HG03159 (cell line): Measurements from ENCODE around the gene BRMS1L.
"Not testable (repeated sequence)": the region's sequence is repeated elsewhere in the genome, so short reads cannot be mapped to it uniquely, and the experiment has no call there.

ENCODE experiments used
- ATAC-seq: cut with Tn5 transposase; IDR thresholded peaks from one replicate; pipeline ENCODE4 v1.9.1; 2021; ENCODE audit warnings: mild to moderate bottlenecking, moderate library complexity; ENCODE audit not compliant: unreplicated experiment

BRMS1L gene

DNA sequence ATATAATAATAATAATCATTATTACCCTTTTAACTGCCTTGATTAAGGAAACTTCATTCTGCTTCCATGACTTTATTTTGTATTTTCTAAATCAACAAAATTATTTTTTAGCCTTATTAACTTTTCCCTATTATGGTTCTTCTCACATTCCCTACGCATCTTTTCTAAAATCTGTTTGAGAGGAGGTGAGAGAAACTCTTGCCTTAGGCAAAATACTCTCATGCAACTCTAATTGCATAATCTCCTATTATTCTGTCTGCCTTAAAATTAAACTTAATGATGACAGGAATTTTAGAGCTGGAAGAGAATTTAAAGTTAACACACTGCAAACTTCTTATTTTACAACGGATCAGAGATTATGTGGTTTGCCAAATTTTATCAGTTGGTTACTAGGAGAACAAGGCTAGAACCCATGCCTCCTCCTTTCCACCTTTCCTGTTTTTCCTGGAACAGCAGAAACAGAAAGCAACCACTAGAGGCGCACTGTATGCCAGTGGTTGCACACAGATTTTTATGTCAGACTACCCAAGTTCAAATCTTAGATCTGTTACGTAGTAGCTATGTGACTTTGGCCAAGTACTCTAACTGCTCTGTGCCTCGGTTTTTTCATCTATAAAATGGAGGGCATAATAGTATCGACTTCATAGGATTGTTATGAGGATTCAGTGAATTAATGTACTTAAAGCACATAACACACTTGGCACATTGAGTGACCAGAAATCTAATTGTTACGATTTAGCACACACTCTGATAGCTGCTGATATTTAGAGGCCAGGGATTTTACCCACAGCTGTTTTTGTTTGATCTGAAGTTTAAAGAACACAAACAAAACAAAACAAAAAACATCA, 4.3 kb upstream of the BRMS1L start:
- no peak for ATAC-seq

DNA sequence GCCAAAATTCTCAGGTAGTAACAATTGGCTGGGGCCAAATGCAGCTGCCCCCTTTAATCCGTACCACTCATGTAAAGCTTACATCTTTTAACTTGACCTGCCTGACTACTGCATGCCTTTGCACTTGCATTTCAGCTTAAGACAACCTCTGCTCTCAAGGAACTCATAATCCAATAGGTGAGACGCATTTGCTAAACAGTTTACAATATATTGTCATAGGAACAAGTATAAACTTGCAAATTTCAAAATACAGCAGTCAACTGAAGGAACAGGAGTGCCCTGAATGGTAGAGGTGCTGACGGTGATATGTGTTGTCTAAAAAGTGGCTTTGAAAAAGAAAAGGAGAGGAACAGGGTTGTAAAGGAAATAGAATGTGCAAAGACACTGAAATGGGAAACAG, 3.6 kb upstream of the BRMS1L start:
- no peak for ATAC-seq

DNA sequence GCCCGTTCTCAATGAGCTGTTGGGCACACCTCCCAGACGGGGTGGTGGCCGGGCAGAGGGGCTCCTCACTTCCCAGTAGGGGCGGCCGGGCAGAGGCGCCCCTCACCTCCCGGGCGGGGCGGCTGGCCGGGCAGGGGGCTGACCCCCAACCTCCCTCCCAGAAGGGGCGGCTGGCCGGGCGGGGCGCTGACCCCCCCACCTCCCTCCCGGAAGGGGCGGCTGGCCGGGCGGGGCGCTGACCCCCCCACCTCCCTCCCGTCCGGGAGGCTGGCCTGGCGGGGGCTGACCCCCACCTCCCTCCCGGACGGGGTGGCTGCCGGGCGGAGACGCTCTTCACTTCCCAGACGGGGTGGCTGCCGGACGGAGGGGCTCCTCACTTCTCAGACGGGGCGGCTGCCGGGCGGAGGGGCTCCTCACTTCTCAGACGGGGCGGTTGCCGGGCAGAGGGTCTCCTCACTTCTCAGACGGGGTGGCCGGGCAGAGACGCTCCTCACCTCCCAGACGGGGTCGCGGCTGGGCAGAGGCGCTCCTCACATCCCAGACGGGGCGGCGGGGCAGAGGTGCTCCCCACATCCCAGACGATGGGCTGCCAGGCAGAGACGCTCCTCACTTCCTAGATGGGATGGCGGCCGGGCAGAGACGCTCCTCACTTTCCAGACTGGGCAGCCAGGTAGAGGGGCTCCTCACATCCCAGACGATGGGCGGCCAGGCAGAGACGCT, 1.5 kb upstream of the BRMS1L start:
- ATAC-seq, result not testable (repeated sequence)

DNA sequence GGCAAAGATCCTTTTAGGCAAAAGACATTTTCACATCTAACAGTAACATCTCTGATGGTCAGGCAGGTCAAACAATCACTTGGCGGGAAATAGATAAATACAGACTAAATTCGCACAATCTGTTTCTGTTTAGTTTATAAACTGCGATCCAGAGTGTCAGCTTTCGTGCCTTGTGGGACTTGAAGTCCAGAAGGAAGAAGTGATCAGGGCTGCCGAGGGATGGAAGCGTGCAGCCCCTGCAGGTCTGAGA, 245 bp upstream of the BRMS1L start:
- no peak for ATAC-seq

GRCh38 chr14:35826952-35827416, 846 bp downstream of the BRMS1L start:
- no peak for ATAC-seq

DNA sequence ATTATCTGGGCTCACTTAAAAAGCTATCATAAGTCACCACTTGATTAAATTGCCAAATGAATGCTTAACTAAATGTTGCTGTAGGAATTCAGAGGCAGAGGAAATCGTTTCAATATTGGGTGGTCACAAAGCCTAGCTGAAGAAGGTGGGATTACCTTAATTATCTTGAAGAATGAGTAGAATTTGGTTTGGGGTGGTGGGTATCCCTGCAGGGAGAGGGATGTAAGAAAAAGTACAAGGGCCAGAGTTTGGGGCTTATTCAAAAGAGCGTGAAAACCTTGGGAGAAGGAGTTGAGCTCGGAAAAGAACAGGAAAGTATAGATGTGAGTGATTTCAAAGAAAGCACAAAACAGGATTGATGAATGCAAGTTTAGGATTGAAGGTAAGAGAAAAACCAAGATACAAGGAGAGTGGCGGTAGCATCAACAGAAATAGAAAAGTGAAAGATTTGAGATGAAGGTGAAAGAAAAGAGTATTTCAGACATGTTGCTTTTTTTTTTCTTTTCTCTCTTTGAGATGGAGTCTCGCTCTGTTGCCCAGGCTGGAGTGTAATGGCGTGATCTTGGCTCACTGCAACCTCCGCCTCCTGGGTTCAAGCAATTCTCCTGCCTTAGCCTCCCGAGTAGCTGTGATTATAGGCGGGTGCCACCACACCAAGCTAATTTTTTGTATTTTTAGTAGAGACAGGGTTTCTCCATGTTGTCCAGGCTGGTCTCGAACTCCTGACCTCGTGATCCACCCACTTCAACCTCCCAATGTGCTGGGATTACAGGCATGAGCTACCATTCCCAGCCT, 1.7 kb downstream of the BRMS1L start:
- no peak for ATAC-seq

DNA sequence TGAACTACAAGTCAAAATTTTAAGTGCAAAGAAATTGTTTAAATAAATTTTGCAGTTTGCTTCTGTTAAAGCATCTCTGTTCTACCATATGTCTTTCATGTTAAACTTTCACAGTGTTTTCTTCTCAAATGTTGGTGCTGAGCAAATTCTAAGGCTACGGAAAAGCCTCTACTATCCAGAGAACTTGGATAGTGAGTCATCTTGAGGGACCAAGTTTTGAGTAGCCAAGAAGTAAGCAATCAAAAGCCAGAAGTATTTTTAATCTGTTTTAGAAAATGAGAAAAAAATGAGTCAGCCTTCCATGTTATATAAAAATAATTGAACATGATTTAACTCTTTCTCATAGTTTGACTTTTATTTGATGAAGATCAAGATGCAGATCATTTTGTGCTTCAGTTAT, 3.3 kb downstream of the BRMS1L start:
- ATAC-seq, result no peak

DNA sequence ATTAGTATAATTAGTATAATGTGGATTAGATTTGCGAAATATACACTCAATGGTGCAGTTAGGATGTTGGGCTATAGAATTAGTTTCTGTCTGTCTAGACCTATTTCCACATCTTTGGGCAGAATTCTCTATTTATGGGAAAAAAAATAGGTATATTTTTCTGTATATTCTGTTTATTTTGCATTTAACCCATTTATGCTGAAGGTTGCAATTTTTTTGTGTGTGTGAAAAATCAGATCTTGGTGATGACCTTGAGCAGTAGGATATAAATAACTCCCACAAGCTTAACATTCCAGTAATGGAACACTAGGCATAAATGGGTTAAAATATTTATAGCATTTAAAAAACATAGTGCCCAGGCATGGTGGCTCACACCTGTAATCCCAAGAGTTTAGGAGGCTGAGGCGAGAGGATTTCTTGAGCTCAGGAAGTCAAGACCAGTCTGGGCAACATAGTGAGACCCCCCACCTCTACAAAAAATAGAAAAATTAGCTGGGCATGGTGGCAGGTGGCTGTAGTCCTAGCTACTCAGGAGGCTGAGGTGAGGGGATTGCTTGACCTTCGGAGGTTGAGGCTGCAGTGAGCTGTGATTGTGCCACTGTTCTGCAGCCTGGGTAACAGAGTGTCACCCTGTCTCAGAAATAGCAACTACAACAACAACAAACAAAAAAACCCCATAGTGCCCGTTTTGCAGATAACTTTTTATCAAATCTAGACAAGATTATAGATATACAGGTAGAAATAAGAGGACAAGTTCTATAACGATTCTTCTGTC, 9.3 kb downstream of the BRMS1L start:
- no peak for ATAC-seq

DNA sequence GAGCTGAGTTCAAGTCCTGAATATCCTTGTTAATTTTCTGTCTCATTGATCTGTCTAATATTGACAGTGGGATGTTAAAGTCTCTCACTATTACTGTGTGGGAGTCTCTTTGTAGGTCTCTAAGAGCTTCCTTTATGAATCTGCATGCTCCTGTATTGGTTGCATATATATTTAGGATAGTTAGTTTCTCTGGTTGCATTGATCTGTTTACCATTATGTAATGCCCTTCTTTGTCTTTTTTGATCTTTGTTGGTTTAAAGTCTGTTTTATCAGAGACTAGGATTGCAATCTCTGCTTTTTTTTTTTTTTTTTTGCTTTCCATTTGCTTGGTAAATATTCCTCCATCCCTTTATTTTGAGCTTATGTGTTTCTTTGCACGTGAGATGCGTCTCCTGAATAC, 15.6 kb downstream of the BRMS1L start:
- ATAC-seq, result not testable (repeated sequence)

DNA sequence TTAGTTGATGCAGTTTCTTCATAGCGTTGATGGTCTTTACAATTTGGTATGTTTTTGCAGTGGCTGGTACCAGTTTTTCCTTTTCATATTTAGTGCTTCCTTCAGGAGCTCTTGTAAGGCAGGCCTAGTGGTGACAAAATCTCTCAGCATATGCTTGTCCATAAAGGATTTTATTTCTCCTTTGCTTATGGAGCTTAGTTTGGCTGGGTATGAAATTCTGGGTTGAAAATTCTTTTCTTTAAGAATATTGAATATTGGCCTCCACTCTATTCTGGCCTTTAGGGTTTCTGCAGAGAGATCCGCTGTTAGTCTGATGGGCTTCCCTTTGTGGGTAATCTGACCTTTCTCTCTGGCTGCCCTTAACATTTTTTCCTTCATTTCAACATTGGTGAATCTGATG, 16.1 kb downstream of the BRMS1L start:
- not testable (repeated sequence) for ATAC-seq

GRCh38 chr14:35844494-35844893, 18.4 kb downstream of the BRMS1L start:
- no peak for ATAC-seq

DNA sequence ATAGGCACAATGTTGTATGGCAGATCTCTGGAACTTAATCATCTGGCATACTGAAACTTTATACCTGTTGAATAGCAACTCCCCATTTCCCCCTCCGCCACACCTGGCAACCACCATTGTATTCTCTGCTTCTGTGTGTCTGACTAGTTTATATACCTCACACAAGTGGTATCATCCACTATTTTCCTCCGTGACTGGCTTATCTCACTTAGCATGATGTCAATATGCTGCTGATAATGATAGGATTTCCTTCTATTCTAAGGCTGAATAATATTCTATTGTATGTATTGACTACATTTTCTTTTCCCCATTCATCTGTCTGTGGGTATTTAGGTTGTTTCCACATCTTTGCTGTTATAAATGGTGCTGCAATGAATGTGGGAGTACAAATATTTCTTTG, 21.5 kb downstream of the BRMS1L start:
- ATAC-seq, result no peak

DNA sequence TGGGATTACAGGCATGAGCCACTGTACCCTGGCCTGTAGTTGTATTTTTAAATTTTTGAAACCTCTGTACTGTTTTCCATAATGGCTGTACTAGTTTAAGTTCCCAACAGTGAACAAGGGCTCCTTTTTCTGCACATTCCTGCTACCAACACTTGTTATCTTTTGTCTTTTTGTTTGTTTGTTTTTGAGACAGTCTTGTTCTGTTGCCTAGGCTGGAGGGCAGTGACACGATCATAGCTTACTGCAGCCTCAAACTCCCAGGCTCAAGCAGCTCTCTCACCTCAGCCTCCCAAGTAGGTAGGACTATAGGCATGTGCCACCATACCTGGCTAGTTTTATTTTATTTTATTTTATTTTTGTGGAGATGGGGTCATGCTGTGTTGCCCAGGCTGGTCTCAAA, 23.0 kb downstream of the BRMS1L start:
- no peak for ATAC-seq

DNA sequence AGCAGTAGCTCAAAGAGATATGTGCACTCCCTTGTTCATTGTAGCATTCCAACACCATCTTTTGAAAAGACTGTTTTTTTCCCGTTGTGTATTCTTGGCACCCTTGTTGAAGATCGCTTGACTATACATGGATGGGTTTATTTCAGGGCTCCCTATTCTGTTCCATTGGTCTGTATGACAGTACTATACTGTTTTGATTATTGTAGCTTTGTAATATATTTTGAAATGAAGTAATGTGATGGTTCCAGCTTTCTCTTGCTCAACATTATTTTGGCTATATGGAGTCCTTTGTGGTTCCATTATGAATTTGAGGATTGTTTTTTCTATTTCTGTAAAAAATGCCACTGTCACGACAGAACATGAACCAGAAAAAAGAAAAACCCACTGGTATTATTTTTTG, 25.7 kb downstream of the BRMS1L start:
- no peak for ATAC-seq

DNA sequence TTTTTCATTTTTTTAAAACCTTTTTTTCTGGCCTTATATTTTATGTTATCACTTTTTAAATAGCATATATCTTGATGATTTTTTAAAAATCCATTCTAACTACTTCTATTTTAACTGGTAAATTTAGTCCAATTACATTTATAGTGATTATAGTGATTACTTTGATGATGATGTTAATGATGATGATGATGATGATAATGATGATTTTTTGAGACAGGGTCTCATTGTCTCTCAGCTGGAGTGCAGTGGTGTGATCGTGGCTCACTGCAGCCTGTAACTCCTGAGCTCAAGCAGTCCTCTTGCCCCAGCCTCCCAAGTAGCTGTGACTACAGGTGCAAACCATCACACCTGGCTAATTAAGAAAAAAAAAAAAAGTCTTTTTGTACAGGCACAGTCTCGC, 27.1 kb downstream of the BRMS1L start:
- ATAC-seq, result no peak

- no peak for ATAC-seq
These were observed 28.6 kb downstream of the BRMS1L start for GRCh38 chr14:35854696-35855270.

GRCh38 chr14:35855876-35856481, 29.8 kb downstream of the BRMS1L start:
- ATAC-seq, result peak; percentile 99

DNA sequence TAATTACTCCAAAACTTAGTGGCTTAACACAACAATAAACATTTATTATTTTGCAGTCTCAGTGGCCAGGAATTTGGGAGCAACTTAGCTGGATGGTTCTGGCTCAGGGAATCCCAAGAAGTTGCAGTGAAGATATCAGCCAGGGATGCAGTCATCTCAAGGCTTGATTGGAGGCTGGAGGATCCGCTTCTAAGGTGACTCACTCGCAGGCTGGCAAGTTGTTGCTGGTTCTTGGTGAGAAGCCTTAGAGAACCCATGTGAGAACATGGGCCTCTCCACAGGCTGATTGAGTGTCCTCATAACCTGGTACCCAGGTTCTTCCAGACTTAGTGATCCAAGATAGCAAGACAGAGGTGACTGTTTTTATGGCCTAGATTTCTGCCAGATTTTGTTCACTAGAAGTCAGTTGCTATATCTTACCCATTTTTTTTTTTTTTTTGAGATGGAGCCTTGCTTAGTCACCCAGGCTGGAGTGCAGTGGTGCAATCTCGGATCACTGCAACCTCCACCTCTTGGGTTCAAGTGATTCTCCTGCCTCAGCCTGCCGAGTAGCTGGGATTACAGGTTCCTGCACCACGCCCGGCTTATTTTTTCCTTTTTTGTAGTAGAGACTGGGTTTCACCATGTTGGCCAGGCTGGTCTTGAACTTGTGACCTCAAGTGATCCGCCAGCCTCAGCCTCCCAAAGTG, 32.5 kb downstream of the BRMS1L start:
- no peak for ATAC-seq

- ATAC-seq, result peak; percentile 69
These were observed 35.2 kb downstream of the BRMS1L start for GRCh38 chr14:35861204-35861868.
